K562 (cell line): Measurements from ENCODE around the gene RGMA. TPM values are rescaled to one million over a fixed set of nuclear protein-coding genes. Genes with fewer than 3 reads are reported as not detected.

Source experiments
- ATAC-seq: fragments of 200-7000 bp; cut with Tn5 transposase; 3 replicates; pipeline ENCODE4 v1.9.1; 2020; ENCODE audit warnings: moderate library complexity
- BruUV-seq: library from RNA; stranded (reverse); fragments of 400-500 nt; replicated peaks from 2 replicates; lab custom pipeline; 2021; lab: Mats Ljungman, UMichigan
- CTCF ChIA-PET: fragments of 300-600 bp; formaldehyde crosslinking; extraction: SDS; loops from one replicate; lab custom pipeline; 2021; ENCODE audit warnings: low intra/inter-chr PET ratio; lab: Yijun Ruan, JAX
- POLR2A ChIA-PET: fragments of 300-600, 350-650 bp; sonication (Branson Sonifier 250); formaldehyde crosslinking; extraction: SDS; loops from one replicate; lab custom pipeline; 2021; ENCODE audit warnings: antibody characterized with exemption, inconsistent platforms; lab: Yijun Ruan, JAX
- DNase-seq, 4 experiments: peaks; one replicate each; pipeline versions ENCODE4 v3.0.0 to v3.0.0-alpha.2; 2011 to 2018; ENCODE audit warnings: low spot score in 3 of 4, mixed read lengths in 3 of 4; ENCODE audit errors: extremely low read depth in 1 of 4
- FAIRE-seq: peaks from 2 replicates; lab custom pipeline; 2011; peaks lifted over from hg19 to GRCh38; lab: Jason Lieb, UNC
- H2AFZ ChIP-seq: 2 replicates; pipeline ENCODE4 v1.6.0; 2011; ENCODE audit warnings: low read depth, low read length, control low read depth, inconsistent platforms
- H3K27ac ChIP-seq: fragments of 200-600 bp; 3 replicates; pipeline ENCODE4 v1.8.0; 2011; ENCODE audit warnings: low read depth, mild to moderate bottlenecking, control low read depth, inconsistent platforms, low read length, moderate library complexity, mixed read lengths; ENCODE audit errors: extremely low read depth
- H3K27me3 ChIP-seq, 2 experiments: fragments of 300-600 bp in 1 of 2; 2 replicates in 1 of 2; 3 replicates in 1 of 2; pipeline versions ENCODE4 v1.6.0 to v1.8.0; 2011; ENCODE audit warnings: inconsistent platforms in 2 of 2, low read length in 2 of 2, mild to moderate bottlenecking in 1 of 2, mixed read lengths in 1 of 2, moderate library complexity in 1 of 2; ENCODE audit not compliant: control insufficient read depth in 2 of 2, insufficient read depth in 2 of 2
- H3K36me3 ChIP-seq: fragments of 300-600 bp; 3 replicates; pipeline ENCODE4 v1.8.0; 2011; ENCODE audit warnings: mild to moderate bottlenecking, low read length, inconsistent platforms; ENCODE audit not compliant: control insufficient read depth, insufficient read depth
- H3K4me1 ChIP-seq, 2 experiments: fragments of 200-600 bp in 1 of 2; replicated peaks in 1 of 2; 2 replicates in 1 of 2; 3 replicates in 1 of 2; pipeline versions ENCODE4 v1.5.1 to v1.8.0; 2011; ENCODE audit warnings: inconsistent platforms in 2 of 2, low read length in 2 of 2, mild to moderate bottlenecking in 1 of 2, mixed read lengths in 1 of 2, moderate library complexity in 1 of 2; ENCODE audit not compliant: control insufficient read depth in 2 of 2, insufficient read depth in 2 of 2
- H3K4me2 ChIP-seq: 2 replicates; pipeline ENCODE4 v1.6.1; 2011; ENCODE audit warnings: low read length, control low read depth, inconsistent platforms, mixed read lengths; ENCODE audit not compliant: insufficient read depth
- H3K4me3 ChIP-seq: fragments of 200-600 bp; sonication (generic), shearing (Covaris generic); 2 replicates; pipeline ENCODE4 v1.5.1; 2016; ENCODE audit warnings: control low read depth, inconsistent platforms
- H3K79me2 ChIP-seq: fragments of 200-600 bp; 3 replicates; pipeline ENCODE4 v1.8.0; 2011; ENCODE audit warnings: low read length, inconsistent platforms; ENCODE audit not compliant: control insufficient read depth, insufficient read depth
- H3K9ac ChIP-seq, 2 experiments: 2 replicates each; pipeline versions ENCODE4 v1.6.0 to v1.6.1; 2011; ENCODE audit warnings: low read depth in 2 of 2, low read length in 2 of 2, control low read depth in 1 of 2, inconsistent platforms in 1 of 2, mild to moderate bottlenecking in 1 of 2, mixed read lengths in 1 of 2; ENCODE audit not compliant: insufficient read depth in 1 of 2
- H3K9me1 ChIP-seq: one replicate; pipeline ENCODE4 v1.6.0; 2011; ENCODE audit warnings: inconsistent platforms, mild to moderate bottlenecking, low read length, moderate library complexity; ENCODE audit not compliant: control insufficient read depth, insufficient read depth
- H3K9me3 ChIP-seq: replicated peaks from 2 replicates; pipeline ENCODE4 v1.5.1; 2011; ENCODE audit warnings: low read depth, low read length, inconsistent platforms; ENCODE audit not compliant: control insufficient read depth, insufficient read depth
- H4K20me1 ChIP-seq: replicated peaks from 2 replicates; pipeline ENCODE4 v1.6.1; 2011; ENCODE audit warnings: low read length, inconsistent platforms, mixed read lengths; ENCODE audit not compliant: control insufficient read depth, insufficient read depth
- CCAR2 ChIP-seq: fragments of 200-400 bp; formaldehyde crosslinking; IDR thresholded peaks from 2 replicates; pipeline ENCODE4 v1.6.1; 2017; ENCODE audit warnings: mild to moderate bottlenecking, low read depth, low read length
- DDX20 ChIP-seq: fragments of 450-650 bp; IDR thresholded peaks from 2 replicates; pipeline ENCODE4 v1.6.1; 2016; ENCODE audit warnings: missing genetic modification characterization, low read depth, mild to moderate bottlenecking, missing compliant biosample characterization, moderate library complexity
- FOXJ3 ChIP-seq: sonication (generic); formaldehyde crosslinking; IDR thresholded peaks from 2 replicates; pipeline ENCODE4 v1.4.0; 2020; ENCODE audit warnings: mild to moderate bottlenecking, missing genetic modification reagents
- HMG20B ChIP-seq: fragments of 250-450 bp; sonication (Bioruptor Pico); IDR thresholded peaks from 2 replicates; pipeline ENCODE4 v1.5.0; 2021; ENCODE audit warnings: mild to moderate bottlenecking
- ILF3 ChIP-seq: fragments of 450-650 bp; IDR thresholded peaks from 2 replicates; pipeline ENCODE4 v1.6.1; 2018; ENCODE audit warnings: antibody characterized with exemption, mild to moderate bottlenecking, moderate library complexity, borderline replicate concordance
- KLF10 ChIP-seq: fragments of 250-450 bp; sonication (Bioruptor Pico); IDR thresholded peaks from 2 replicates; pipeline ENCODE4 v1.6.1; 2021; ENCODE audit warnings: matching md5 sums
- NCOA2 ChIP-seq, 2 experiments: fragments of 450-650 bp; IDR thresholded peaks; 2 replicates each; pipeline ENCODE4 v1.6.1; 2018; ENCODE audit warnings: mild to moderate bottlenecking in 2 of 2, moderate library complexity in 1 of 2; ENCODE audit not compliant: partially characterized antibody in 2 of 2
- SMARCE1 ChIP-seq: fragments of 450-650 bp; IDR thresholded peaks from 2 replicates; pipeline ENCODE4 v1.7.1; 2016; ENCODE audit warnings: mild to moderate bottlenecking
- TCF7 ChIP-seq: sonication (generic); IDR thresholded peaks from 2 replicates; pipeline ENCODE4 v1.6.1; 2016; ENCODE audit warnings: antibody characterized with exemption, borderline replicate concordance
- ZNF23 ChIP-seq: fragments of 250-450 bp; sonication (Bioruptor Pico); IDR thresholded peaks from 2 replicates; pipeline ENCODE4 v1.4.0; 2020; ENCODE audit warnings: mild to moderate bottlenecking
- ZNF699 ChIP-seq: fragments of 250-450 bp; sonication (Bioruptor Pico); IDR thresholded peaks from 2 replicates; pipeline ENCODE4 v1.8.0; 2021; ENCODE audit warnings: mild to moderate bottlenecking, moderate library complexity; ENCODE audit not compliant: insufficient replicate concordance
- WGBS: fragments of 100-300 bp; shearing (Covaris generic); methylation state at CpG from one replicate; pipeline ENCODE4 v1.1.6; 2016; ENCODE audit warnings: low coverage, mixed read lengths; ENCODE audit not compliant: insufficient coverage; ENCODE audit errors: missing lambda C conversion rate; 5-methylcytosine and 5-hydroxymethylcytosine counted together
- in situ Hi-C: fragments of 300-500 bp; cut with MboI; formaldehyde crosslinking; loops from 4 replicates; pipeline ENCODE4 v1.15.0; 2018; ENCODE audit warnings: inconsistent platforms, mixed read lengths
- intact Hi-C: fragments of 100-400 bp; cut with micrococcal nuclease; formaldehyde crosslinking; loops from 2 replicates; pipeline ENCODE4 v1.14.2; 2022
- polyA plus RNA-seq, 8 experiments: library from polyadenylated mRNA; depleted of rRNA in 4 of 8; stranded (reverse) in 5 of 8; unstranded in 3 of 8; fragments of >200 nt; fragmentation: Nextera tagmentation in 2 of 8; fragmentation: Illumina TruSeq in 1 of 8; extraction: Ambion mirVana in 2 of 8; extraction: Trizol in 1 of 8; gene quantifications; 2 replicates each; pipeline versions ENCODE4 v1.2.1 to v1.2.3, GENCODE V29; 2011 to 2014; ENCODE audit warnings: inconsistent platforms in 1 of 8, missing spikeins in 1 of 8
- total RNA-seq, 7 experiments: library from RNA; depleted of rRNA in 6 of 7; stranded (reverse); fragments of >200 nt in 6 of 7; fragmentation: Illumina TruSeq in 2 of 7; extraction: Trizol in 2 of 7; gene quantifications; 2 replicates each; pipeline versions ENCODE4 v1.2.1 to v1.2.3, GENCODE V29; 2011 to 2021; ENCODE audit warnings: low replicate concordance in 1 of 7

Gene RGMA
- total and polyA plus RNA-seq, 9 of the 15 experiments (the other 6 are each of a cell fraction or from before 2014, with no cell fraction given) = 0.03 to 0.05 (median 0.03) TPM; not detected in 6

- CTCF ChIA-PET = no interaction called here
- H3K27ac ChIP-seq = no peak overlapping the region
- POLR2A ChIA-PET = no interaction called here
- intact Hi-C loops = no loop called here
- TF ChIP-seq HMG20B (CRISPR knock-in tag) (no peak), ZNF699 (CRISPR knock-in tag) (no peak)
- H3K79me2 ChIP-seq = no peaks in the 10 kb centered on the region
- no peaks in the 10 kb centered on the region for H3K36me3 ChIP-seq
- H3K9me1 ChIP-seq = no peaks in the 10 kb centered on the region
- no peaks in the 10 kb centered on the region for H4K20me1 ChIP-seq
- peaks cover 20 to 24% of the 10 kb centered on the region in 2 experiments for H3K27me3 ChIP-seq
- no peak for DNase-seq
- no peaks in the 10 kb centered on the region for H3K9me3 ChIP-seq
- no TSS peak for BruUV-seq
- in situ Hi-C loops = no loop called here
- WGBS = 0% methylated on average over 3 of the region's 3 CpGs
- H2AFZ ChIP-seq = no peak overlapping the region
- FAIRE-seq = no peak
- no peaks in the 10 kb centered on the region for H3K4me1 ChIP-seq
- ATAC-seq = no peak
- no peak overlapping the region for H3K4me3 ChIP-seq
- H3K9ac ChIP-seq = no peak overlapping the region
- no peak overlapping the region for H3K4me2 ChIP-seq
Observed at GRCh38 chr15:93082861-93083260, 6.2 kb downstream of the RGMA start.

GRCh38 chr15:93081399-93081798 lies 7.6 kb downstream of the RGMA start:
- Histone ChIP-seq H3K9me1 (no peaks in the 10 kb centered on the region), H3K9ac (no peak overlapping the region), H3K79me2 (no peaks in the 10 kb centered on the region), H3K4me3 (no peak overlapping the region), H4K20me1 (no peaks in the 10 kb centered on the region), H3K4me2 (no peak overlapping the region), H3K4me1 (no peaks in the 10 kb centered on the region), H3K27ac (no peak overlapping the region), H3K9me3 (no peaks in the 10 kb centered on the region), H2AFZ (no peak overlapping the region), H3K27me3 (peaks cover 30 to 34% of the 10 kb centered on the region in 2 experiments), H3K36me3 (no peaks in the 10 kb centered on the region)
- POLR2A ChIA-PET = no interaction called here
- WGBS = 0% methylated on average over 5 of the region's 5 CpGs
- DNase-seq (no peak), FAIRE-seq (no peak), ATAC-seq (no peak)
- no peak for TF ChIP-seq ZNF23 (CRISPR knock-in tag)
- TF ChIP-seq TCF7 = no peak
- TF ChIP-seq ILF3 = no peak
- TF ChIP-seq KLF10 (CRISPR knock-in tag) = no peak
- no peak for TF ChIP-seq NCOA2 (IDR thresholded peaks at IDR 0.05; ENCODE audit: partially characterized antibody in 2 of 2)
- TF ChIP-seq FOXJ3 = no peak
- no peak for TF ChIP-seq DDX20 (tag)
- TF ChIP-seq SMARCE1 = no peak
- TF ChIP-seq CCAR2 = no peak
- CTCF ChIA-PET = no interaction called here
- intact Hi-C loops (no loop called here), in situ Hi-C loops (no loop called here)
- no TSS peak for BruUV-seq
